ENCODE measurements around the gene PARD3B.

GRCh38 chr2:205089958-205090357, 544.7 kb downstream of the PARD3B start:
- no peak for TF ChIP-seq CTCF (IDR thresholded peaks at IDR 0.05; ENCODE audit: borderline replicate concordance, extremely low read depth, low read length, poor library complexity, severe bottlenecking)
- no peak for TF ChIP-seq EZH2 (IDR thresholded peaks at IDR 0.05; ENCODE audit: borderline replicate concordance, low read depth, low read length, severe bottlenecking)

Measured in DND-41 (cell line).